Right hindlimb (tissue), 1 donor: ENCODE data around the gene ARID4A.
"Not testable (repeated sequence)": the region's sequence is repeated elsewhere in the genome, so short reads cannot be mapped to it uniquely, and the experiment has no call there.

ENCODE experiments used
- DNase-seq: peaks from one replicate; pipeline ENCODE4 v3.0.0-alpha.2; 2018

The ARID4A gene

DNA sequence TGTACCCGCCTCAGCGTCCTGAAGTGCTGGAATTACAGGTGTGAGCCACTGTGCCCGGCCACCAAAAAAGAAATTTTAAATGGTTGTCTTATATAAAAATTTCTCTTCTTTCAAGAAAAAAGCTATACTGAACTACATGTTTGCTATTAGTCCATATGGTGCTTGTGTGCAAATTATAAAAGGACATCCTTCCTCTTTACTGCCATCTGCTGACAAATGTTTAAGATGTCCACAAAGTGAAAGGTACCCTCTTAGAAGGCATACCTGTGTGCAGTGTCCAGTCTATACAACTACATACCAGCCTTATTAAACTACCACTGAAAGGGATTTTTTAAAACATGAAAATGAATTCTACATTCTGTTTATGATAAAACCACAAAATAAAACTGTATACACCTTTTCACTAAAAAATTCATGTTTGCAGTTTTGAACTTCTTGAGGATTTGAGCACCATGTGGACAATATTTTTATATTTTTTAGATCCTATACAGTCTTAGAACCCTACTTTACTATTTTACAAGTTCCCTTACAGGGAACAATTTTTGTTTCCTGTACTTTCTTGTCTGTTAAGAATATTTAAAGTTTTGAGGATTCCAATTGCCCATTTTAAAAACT, 64.5 kb downstream of the ARID4A start:
- no peak for DNase-seq

GRCh38 chr14:58364316-58364715, 66.0 kb downstream of the ARID4A start:
- no peak for DNase-seq

GRCh38 chr14:58367296-58367695, 68.9 kb downstream of the ARID4A start:
- no peak for DNase-seq

GRCh38 chr14:58368956-58369355, 70.6 kb downstream of the ARID4A start:
- DNase-seq: no peak

GRCh38 chr14:58376791-58377190, 78.4 kb downstream of the ARID4A start:
- DNase-seq: no peak

- no peak for DNase-seq
Observed at GRCh38 chr14:58390830-58391229, 92.5 kb downstream of the ARID4A start.

- DNase-seq: no peak
Observed at GRCh38 chr14:58395562-58395811, 97.1 kb downstream of the ARID4A start.

- DNase-seq: peak; percentile 80
Observed at GRCh38 chr14:58395812-58396788, 97.7 kb downstream of the ARID4A start, which contains the start of gene TOMM20L. TSS of gene TOMM20L (plus strand) at chr14:58395930. CDS start at chr14:58395958, 28 bp downstream.

DNA sequence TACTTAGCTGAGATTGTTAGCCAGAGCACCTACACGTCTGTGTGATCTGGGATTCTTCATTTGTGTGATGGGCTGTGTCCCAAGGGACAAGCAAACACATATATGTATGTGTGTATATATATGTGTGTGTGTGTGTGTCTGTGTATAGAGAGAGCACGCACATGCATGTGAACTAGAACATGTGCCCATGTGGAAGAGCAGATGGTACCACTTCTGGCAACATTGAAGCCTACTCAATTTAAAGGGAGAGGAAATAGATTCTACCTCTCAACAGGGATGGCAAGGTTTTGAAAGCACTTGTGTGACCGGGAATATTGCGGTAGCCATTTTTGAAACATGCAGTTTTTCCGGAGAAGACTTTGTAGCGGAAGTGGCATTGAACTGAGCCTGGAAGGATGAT, 98.8 kb downstream of the ARID4A start:
- no peak for DNase-seq

- DNase-seq: no peak
Observed at GRCh38 chr14:58398495-58398894, 100.1 kb downstream of the ARID4A start.

- DNase-seq: no peak
Observed at GRCh38 chr14:58398895-58399294, 100.5 kb downstream of the ARID4A start.

DNA sequence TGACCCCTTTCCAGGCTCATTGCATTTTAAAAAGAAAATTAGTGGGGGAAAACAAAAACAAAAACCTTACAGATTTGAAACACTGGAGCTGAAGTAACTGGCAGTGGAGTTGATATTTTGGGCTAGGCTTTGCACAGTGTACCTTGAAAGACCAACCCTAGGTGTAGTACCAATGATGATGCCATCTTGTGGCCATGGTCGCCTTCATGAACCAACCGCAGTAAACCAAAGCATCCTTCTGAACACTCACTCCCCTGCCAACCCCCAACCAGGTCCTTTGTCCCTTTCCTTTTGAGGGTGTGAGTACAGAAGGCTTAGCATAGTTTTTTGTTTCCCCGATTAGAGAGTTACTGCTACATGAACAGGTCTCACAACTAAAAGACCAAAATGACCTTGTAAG, 103.2 kb downstream of the ARID4A start:
- no peak for DNase-seq

DNA sequence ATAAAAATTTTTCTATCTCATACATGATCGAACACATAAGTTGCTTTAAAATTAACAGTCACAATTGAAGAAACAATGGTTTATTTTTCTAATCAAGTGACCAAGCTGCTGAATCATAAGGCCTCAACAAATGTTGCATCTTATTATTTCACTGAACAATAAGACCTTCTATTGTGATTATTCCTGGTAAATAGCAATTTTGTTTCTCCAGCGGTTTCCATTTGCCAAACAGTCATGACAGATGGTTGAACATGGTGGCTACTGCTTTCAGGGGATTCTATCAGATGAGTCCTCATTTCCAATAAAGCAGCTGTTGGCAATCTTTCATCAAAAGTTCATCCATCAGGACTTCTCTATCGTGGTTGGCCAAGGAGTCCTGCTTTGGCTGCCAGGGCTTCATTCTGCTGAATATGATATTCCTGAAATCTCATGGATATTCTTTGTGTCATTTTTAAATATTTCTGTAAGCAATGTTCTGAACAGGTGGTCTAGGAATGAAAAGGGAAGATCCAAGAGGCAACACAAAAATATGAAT, 110.4 kb downstream of the ARID4A start:
- DNase-seq: no peak

- DNase-seq: no peak
Observed at GRCh38 chr14:58414845-58415244, 116.5 kb downstream of the ARID4A start.

GRCh38 chr14:58415636-58416547, 117.5 kb downstream of the ARID4A start:
- DNase-seq: no peak

GRCh38 chr14:58416934-58417333, 118.6 kb downstream of the ARID4A start:
- DNase-seq: not testable (repeated sequence)
